ENCODE data around the gene NTM.
"Not testable (repeated sequence)": the region's sequence is repeated elsewhere in the genome, so short reads cannot be mapped to it uniquely, and the experiment has no call there.

The NTM gene

DNA sequence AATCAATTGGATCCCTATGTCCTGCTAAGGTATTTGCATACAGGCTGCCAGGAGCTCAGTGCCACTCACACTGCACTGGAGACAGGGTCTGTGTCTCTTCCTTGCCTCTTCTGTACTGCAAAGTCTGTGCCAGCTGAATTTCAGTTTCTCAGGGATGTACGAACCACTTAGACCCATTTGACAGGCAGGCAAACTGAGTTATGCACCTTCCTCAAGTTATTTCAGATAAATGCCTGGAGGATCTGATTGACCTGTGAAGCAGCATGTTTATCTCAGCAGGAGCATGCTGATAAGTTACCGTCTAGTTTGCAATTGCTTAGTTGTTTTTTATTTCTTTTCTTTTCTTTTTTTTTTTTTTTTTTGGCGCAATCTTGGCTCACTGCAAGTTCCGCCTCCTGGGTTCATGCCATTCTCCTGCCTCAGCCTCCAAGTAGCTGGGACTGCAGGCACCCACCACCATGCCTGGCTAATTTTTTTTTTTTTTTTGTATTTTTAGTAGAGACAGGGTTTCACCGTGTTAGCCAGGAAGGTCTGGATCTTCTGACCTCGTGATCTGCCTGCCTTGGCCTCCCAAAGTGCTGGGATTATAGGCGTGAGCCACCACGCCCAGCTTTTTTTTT is 54.0 kb downstream of the NTM start:
- DNase-seq, result not testable (repeated sequence)

DNA sequence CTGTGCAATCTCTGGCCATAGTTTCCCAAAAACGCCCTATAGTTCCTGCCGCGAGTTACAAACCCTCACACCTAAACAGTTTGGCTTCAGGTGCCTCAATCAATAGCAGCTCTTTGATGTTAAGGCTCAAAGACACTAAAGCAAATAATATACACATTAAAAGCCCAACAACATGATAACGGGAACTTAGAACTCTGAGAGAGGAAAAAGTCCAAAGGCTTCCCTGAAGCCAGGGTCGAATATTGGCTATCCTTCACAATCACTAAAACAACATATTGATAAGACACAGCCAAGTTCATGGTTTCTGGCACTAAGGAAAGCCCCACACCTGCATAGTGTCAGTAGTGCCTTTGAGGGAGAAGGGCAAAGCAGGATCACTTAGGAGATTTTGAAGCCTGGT is 54.9 kb downstream of the NTM start:
- DNase-seq, result no peak

DNA sequence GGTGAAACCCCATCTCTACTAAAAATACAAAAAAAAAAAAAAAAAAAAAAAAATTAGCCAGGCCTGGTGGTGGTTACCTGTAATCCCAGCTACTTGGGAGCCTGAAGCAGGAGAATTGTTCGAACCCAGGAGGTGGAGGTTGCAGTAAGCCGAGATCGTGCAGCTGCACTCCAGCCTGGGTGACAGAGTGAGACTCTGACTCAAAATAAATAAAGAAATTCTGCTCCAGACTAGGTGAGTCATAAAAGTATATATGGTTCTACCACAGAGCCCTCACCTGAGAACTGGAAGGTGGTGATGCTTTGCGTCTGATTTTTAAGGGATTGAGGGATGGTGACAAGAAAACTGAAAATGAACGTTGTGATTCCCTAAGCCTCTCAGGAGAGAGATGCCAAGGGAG is 58.4 kb downstream of the NTM start:
- no peak for DNase-seq

DNA sequence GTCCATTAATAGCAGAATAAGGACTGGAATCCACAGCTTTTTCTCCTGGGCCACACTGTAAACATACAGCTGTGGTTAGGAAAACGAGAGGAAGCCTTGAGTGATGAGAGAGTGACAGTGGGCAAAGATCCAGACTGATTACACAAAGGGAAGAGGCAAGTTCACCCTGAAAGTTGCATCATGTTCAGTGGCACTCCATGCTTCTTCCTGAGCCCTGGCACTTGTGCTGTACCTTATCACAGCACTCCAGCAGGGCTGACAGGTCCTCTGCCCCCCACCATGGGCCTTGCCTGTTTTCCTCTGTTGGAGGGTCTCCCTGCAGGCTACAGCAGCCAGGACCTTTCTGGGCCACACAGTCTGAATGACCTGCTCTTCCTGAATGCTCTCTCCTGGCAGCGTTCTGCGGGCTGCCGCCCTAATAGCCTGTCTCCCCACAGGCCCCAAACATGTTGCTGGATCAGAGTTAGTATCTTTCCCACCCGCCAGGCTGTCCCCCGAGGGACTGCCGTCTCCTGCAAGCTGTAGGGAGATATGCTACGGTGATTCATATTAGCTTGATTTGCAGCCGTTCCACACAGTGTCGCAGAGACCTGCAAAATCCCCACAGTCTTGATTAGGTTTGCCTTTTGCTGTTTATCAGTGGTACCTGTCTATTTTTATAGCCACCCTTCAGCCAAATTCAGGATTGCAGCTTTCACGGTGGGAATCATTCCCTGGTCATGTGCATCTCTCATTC is 60.2 kb downstream of the NTM start:
- no peak for DNase-seq

DNA sequence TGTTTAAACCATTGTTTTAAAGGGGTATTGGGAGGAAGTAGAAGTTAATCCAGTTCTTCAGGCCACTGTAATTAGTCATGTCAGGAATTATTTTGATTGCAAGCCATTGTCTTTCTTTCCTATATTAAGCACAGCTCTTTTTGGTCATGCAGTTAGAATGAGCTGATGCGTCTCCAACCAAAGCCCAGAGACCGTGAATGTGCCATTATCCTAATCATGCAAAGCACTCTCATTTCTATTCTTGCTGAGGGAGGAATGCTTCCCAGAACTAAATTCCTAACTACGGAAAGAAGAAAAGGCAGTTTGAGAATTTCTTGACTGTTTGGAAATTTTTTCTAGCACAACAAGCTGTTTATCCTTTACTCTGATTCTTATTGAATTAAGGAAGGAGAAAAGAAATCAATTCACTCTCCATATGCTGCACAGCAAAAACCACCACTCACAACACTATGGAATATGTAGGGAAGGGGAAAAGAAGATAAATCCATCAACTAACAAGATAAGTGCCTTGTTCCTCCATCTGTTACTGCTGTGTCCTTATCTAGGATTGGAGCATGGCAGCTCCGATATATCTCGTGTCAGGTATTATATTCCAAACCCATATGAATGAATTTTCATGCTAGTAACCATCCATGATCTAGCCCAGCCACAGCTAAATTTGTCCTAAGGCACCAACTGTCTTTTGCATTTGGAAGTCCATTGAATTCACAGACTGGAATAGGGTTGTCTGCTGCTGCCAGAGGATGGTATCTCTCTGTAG is 70.8 kb downstream of the NTM start:
- no peak for DNase-seq

DNA sequence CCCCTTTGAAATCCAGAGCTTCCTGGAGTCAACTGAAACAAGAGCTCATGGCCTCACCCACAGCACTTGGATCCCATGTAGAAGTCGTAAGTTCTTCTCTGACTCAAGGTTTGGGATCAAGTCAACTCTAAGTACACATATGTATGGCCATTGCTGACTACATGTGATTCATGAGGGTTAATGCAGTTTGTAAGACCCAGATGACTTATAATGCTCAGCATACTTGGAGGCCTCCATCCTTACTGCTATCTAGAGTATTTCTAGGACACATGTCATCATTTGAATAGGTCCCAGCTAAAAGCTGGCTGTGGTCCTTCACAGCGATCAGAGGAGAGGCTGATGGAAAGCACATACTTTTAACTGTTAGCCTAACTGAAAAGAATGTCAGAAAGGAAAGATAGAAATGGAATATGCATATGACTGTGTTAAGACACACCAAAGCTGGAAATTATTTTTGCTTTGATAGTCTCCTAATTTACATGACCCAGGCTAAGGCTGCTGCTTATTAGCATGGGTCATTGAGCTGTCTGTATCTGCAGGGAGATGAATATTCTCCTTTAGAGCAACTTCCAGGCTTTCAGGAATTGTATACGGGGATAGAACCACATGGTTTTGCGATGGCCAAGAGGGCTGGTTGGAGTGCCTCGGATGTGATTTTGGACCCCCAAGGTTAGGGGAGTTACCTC is 76.3 kb downstream of the NTM start:
- DNase-seq, result no peak

DNA sequence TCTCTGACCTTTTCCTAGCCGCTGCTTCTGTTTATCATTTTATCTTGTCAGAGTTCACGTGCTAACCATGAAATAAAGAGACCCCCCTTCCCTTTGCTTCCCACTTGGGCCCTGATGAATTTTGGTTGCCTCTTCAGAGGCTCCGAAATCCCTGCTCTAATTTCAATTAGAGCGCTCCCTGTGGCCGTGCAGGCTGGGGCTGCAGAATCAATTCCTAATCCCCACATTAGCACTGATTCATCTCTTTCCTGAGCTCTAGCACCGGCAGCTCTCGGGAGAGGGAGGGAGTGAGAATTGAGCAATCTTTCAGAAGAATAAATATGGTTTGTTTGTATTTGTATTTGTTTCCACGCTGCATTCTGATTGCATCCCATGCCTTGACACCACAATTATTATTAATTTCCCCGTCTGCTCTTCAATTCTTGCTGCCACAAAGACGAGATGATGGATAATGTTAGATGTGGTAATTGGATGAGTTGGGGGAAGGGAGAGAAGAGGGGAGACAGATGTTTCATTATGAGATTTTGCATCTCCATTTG is 76.9 kb downstream of the NTM start:
- no peak for DNase-seq

DNA sequence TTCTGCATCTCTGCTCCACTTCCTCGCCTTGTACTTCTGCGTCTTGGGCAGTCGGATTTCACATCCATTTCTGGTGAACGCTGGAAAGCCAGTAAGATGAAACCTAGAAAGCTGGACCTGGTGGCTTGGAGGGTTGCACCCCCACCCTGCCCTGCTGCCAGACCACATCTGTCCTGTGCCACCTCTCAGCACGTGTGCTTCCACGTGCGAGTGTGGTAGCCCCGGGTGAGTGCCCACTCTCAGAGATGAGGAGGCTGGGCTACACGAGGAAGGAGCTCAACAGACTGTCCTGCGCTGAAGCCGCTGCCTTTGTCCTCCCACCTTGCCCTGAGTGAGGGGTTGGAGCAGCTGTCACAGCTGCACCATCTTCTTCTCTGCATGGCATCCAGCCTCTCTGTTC is 77.5 kb downstream of the NTM start:
- DNase-seq, result no peak

DNA sequence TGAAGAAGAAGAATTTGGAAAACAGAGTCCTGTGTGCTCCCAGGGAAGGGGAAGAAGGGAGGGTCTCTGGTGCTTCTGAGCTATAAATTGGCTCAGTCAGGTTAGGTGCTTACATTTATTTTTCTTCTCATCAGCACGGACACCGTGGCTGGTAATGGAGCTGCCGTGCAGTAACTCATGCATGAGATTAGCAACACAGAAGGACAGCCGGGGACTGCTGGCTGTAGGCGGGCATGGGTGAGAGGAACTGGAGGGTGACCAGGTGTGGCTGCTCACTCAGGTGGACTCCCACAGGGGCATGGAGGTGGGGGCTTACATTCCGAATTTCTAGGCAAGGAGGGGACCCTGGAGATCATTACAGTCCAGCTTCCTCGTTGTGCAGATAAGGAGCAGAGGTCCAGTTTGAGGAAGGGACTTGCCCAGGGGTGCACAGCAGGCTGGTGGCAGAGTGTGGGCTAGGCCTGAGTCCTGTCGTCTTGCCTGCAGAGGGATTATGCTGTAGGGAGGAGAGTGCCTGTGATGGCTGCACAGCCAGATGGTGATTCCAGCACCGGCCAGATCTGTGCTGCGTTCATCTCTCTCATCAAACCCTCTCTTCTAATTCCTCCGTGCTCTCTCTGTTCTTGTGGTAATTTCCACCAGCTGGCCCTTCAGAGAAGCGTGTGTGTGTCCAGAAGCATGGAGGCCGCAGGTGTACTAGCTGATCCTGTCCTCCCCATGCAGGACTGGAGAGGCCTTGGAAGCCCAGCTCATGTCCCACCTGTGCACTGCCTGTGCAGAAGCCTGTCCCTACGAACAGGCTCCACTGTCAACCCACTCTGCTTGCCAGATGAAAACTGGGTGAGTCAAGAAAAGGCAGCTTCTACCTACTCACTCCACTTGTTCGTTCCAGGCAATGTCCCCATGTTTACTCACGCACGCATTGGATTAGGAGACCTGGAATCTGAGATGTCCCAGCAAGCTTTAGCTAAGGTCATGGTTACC is 78.9 kb downstream of the NTM start:
- DNase-seq, result no peak

DNA sequence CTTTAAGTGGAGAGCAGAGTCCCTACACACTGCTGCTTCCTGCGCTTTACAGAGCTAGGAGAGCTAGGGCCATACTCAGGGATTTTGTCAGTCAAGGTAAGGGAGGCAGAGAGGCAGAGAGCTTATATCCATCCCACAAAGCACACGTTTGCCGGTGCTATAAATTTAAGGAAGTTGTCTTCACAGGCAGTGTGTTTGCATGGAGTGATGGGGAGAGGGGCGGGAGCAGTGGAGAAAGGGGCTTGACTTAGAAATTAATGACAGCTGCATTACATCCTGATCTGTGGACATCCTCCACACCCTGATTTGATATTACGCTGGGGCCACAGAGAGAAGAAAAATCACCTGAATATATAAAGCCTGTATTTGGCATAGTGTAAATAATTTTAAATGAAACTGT is 84.1 kb downstream of the NTM start:
- no peak for DNase-seq

DNA sequence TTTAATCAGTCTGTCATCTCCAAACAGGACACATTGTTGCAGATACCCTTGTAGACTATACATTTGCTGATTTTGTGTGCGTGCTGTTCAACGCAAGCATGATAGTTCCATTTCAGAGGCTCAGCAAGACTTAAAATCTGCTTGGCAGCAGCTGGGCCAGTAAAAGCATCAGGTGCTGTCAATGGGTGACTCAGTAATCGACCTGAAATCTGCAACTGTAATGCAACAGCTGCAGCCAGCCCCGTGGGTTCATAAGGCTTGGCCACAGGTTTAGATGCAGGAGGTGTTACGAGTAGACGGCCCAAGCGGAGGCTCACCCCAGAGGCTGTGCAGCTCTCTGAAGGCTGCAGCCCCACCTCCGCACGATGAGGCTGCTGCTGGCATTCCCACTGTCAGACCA is 84.6 kb downstream of the NTM start:
- no peak for DNase-seq

DNA sequence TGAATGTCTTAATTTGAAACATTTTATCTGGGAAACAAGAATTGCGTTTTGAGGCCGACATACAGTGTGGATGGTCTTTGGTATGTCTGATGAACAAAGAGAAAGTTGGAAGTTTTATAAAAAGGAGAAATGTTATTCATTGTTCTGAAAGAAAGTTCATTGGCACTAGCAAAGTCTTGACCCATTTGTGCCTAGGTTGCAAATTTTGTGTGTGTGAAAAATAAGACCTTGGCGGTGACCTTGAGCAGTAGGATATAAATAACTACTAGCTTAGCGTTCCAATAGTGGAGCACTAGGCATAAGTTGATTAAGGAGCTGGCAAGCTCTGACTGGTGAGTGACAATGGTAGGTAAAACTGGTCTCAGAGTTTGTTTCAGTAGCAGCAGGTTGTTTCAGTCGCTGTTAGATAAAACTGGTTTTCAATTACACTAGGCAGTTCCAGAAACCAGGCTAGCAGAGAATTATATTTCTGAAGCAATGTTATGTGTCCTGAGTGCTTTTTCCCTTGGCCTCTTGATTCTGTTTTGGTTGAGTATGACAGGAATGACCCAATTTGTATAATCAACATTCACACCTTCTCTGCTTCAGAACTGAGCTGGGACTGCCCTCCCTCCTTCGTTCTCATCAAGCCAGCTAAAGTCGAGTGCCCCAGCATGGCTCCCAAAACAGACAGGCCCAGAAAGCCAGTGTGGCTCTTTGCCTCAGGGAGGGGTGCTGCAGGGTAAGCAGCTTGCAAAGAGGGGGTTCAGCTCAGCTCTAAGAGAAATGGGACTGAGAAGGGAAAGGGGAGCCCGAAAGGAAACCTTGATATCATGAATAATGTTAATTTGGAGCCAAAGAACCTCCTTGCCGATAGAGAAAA is 85.7 kb downstream of the NTM start:
- no peak for DNase-seq

DNA sequence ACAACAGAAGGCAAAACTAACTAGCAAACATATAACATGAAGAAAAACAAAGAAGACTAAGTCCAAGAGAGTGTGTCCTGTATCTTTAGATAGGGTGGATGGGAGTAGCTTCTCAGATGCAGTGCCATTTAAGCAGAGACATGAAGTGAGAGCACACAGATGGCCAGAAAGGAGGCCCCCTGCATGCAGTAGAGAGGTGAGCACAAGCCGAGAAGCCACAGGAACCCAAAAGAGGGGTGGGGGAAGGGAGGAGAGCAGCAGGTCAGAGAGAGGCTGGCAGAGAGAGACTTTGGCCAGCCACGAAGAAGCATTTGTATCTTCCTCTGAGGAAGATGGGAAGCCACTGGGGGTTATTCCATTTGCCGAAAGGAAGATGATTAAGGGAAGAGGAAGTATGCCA is 86.7 kb downstream of the NTM start:
- DNase-seq, result no peak

DNA sequence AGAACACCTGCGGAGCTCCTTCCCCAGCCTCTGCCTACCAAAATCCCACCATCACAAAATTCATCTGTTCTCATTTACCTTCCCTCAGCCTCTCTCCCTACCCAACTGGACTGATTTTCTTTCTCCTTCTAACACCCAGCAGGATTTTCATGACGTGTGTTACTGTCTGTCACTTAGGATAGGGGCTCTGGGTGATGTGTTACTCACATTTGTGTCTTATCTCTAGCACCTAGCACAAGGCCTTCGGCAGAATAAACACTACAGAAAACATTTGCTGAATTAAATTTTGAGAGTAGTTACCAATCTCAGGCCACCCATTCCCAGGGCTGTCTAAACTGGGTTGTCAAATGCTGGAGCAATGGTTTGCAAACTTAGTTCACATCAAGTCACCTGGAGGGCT is 88.0 kb downstream of the NTM start:
- DNase-seq, result no peak

DNA sequence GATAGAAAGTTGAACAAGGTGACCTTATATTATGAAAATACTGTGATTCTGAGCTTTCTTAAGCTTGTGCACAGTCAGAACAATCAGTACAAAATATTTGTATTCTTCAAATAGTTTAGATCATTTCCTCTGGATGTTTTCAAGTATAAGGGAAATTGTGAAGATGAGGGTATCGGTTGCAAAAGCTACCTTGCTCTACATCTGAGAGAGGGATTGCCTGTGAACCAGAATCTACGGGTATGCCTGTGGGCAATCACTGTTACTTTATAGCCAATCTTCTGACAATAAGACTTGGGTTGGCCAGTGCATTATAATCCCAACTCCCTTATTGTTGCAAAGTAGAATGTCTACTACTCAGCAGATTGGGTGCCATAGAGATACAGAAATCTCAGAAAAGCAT is 90.5 kb downstream of the NTM start:
- no peak for DNase-seq

DNA sequence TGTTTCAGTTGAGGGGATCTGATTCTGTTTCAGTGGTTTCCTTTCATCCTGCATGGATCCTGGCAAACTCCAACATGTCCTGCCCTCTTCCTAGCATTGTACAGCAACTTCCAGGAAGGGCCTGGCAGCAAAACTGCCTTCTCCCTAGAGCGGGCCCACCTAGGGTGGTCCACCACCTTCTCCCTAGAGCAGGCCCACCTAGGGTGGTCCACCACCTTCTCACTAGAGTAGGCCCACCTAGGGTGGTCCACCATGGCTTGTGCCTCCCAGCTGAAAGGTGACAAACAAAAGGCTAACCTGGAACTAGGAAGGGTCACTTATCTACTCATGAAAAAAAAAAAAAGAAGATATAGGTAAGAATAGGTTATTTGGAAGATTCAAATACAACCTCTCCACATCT is 92.2 kb downstream of the NTM start:
- no peak for DNase-seq

DNA sequence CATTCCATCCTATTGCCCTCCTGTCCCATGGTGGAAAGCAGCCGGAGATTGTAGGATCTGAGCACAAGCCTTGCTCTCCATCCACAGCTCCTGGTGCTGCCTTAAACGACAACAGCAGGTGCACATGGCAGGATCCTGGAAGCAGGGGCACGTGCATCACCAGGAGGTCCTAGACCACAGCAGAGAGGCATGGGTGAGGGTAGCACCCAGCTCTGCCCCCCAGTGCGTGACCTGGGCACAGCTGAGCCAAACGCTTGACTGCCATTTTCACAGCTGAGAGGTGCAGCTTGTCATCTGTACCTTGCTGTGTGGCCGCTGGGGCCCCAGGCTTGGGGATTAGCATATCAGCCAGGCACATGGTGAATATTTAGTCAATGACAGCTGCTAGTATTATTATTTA is 92.7 kb downstream of the NTM start:
- no peak for DNase-seq

DNA sequence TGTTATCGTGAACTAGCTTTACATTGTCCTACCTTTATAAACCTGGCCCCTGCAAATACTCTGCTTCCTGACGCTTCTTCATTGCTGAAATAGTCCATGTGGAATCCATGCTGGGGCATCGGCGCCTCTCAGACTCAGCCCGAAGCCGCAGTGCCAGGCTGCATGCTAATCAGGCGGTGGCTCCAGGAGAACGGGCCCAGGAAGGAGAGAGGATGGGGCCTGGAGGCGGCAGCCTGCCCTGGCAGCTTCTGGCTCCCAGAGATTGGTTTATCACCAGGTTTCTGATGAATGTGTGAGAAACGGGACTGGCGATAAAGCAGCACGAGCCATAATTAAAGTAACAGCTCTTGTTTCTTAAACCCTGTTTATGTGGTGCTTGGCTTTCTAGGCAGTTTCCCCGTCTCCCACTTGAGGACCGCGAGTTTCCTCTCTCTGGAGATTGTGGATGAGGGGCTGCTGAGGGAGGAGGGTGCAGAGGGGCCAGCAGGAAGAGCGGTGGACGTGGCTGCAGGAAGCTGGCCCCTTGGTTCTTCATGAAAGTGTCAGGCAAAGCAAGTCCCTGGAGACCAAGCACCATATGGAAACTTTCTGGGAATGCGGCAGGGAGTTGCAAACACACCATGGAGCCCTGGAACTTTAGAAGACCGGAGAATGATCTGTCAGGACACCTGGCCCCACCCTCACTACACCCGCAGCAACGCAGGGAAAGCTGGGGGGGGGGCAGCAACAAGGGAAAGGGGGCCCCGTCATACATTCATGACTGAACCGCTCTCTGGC is 93.4 kb downstream of the NTM start:
- DNase-seq, result no peak

DNA sequence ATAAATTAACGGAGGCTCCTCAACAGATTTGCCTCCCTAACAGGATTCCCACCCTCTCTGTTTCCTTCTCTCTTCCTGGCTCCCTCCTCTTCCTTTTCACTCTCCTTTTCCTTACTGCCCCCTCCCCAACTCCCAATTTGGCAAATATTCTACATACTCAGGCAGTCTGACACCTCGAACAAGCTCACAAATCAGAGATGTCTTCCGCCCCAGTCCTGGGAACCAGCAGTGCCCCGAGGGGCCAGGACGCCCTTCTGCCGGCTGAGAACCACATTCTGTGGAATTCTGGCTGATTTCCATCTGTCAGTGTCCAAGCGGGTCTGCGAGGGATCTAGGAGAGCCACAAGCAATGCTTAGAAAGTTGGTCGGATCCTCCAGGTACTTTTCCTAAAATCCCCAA is 94.0 kb downstream of the NTM start:
- no peak for DNase-seq

DNA sequence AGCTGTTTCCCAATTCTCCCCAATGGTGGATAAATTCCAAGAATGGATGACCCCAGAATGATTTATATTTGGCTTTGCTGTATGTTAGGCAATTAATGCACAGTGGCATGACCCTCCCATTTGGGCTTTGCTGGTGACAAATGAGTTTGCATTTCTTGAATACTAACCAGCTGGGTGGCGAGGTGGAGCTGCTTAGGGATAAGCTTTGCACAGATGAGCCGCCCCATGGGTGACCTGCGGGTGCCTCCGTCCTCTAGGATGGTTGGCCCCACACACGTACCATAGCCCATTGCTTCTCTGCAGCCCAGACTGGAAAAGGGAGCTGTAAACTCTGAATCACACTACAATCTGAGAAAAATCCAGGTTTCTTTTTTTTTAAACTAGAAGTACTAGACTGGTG is 94.6 kb downstream of the NTM start:
- no peak for DNase-seq
